GM10847 (cell line): ENCODE results near the gene ARPC2.

Experiments used
- POLR2A ChIP-seq: IDR thresholded peaks from 2 replicates; pipeline ENCODE4 v1.6.1; 2011; ENCODE audit not compliant: insufficient read length; ENCODE audit errors: extremely low read depth

Gene ARPC2

GRCh38 chr2:218216674-218217359, at the start of gene ARPC2:
Gene ARPC2 (plus strand): TSS chr2:218217189. CDS start chr2:218217471, 282 bp downstream.
- no peak for TF ChIP-seq POLR2A

GRCh38 chr2:218168016-218168415, 49.0 kb upstream of the ARPC2 start:
- TF ChIP-seq POLR2A: no peak

GRCh38 chr2:218168635-218169462, 48.1 kb upstream of the ARPC2 start:
- no peak for TF ChIP-seq POLR2A

GRCh38 chr2:218169757-218170546, 47.0 kb upstream of the ARPC2 start:
- TF ChIP-seq POLR2A: no peak

- no peak for TF ChIP-seq POLR2A
Observed at GRCh38 chr2:218172845-218173244, 44.1 kb upstream of the ARPC2 start.

- no peak for TF ChIP-seq POLR2A
Observed at GRCh38 chr2:218179782-218180181, 37.2 kb upstream of the ARPC2 start.

- no peak for TF ChIP-seq POLR2A
Observed at GRCh38 chr2:218180467-218181114, 36.4 kb upstream of the ARPC2 start.

- no peak for TF ChIP-seq POLR2A
Observed at GRCh38 chr2:218184331-218184730, 32.7 kb upstream of the ARPC2 start.

GRCh38 chr2:218186355-218186766, 30.6 kb upstream of the ARPC2 start:
- no peak for TF ChIP-seq POLR2A

GRCh38 chr2:218186876-218187275, 30.1 kb upstream of the ARPC2 start:
- TF ChIP-seq POLR2A: no peak

GRCh38 chr2:218187296-218188015, 29.5 kb upstream of the ARPC2 start:
- no peak for TF ChIP-seq POLR2A

- TF ChIP-seq POLR2A: no peak
Observed at GRCh38 chr2:218188528-218188927, 28.5 kb upstream of the ARPC2 start.

- no peak for TF ChIP-seq POLR2A
Observed at GRCh38 chr2:218192902-218193430, 24.0 kb upstream of the ARPC2 start.

- TF ChIP-seq POLR2A: no peak
Observed at GRCh38 chr2:218193701-218194100, 23.3 kb upstream of the ARPC2 start.
